SK-N-SH (cell line): ENCODE data around the gene SPOP. TPM values are rescaled to one million over a fixed set of nuclear protein-coding genes. Genes with fewer than 3 reads are reported as not detected.

Experiments used
- CTCF ChIA-PET: fragments of 300-600, 350-600 bp; formaldehyde crosslinking; extraction: SDS; loops from one replicate; lab custom pipeline; 2021; lab: Yijun Ruan, JAX
- POLR2A ChIA-PET: fragments of 350-600 bp; sonication (Branson Sonifier 250); formaldehyde crosslinking; extraction: SDS; loops from one replicate; lab custom pipeline; 2020; ENCODE audit warnings: antibody characterized with exemption, inconsistent platforms; lab: Yijun Ruan, JAX
- DNase-seq: peaks from one replicate; pipeline ENCODE4 v3.0.0; 2012
- H2AFZ ChIP-seq: fragments of 200-600 bp; sonication (generic); 2 replicates; pipeline ENCODE4 v1.8.1; 2016; ENCODE audit warnings: antibody characterized with exemption, mild to moderate bottlenecking, low read depth
- H3F3A ChIP-seq: fragments of 200-600 bp; sonication (generic); replicated peaks from 2 replicates; pipeline ENCODE3; 2016; ENCODE audit warnings: antibody characterized with exemption, mild to moderate bottlenecking; ENCODE audit not compliant: insufficient read depth
- H3K27ac ChIP-seq, 2 experiments: fragments of 200-500 bp in 1 of 2; fragments of 200-600 bp in 1 of 2; sonication (Bioruptor generic) in 1 of 2; sonication (generic), shearing (Covaris generic) in 1 of 2; 2 replicates each; pipeline versions ENCODE4 v1.5.1 to v1.6.1; 2014 to 2016; ENCODE audit warnings: low read depth in 2 of 2, inconsistent platforms in 1 of 2, low read length in 1 of 2, mild to moderate bottlenecking in 1 of 2, mixed read lengths in 1 of 2
- H3K27me3 ChIP-seq: fragments of 200-600 bp; sonication (generic), shearing (Covaris generic); 2 replicates; pipeline ENCODE4 v1.6.1; 2016; ENCODE audit warnings: mixed run types; ENCODE audit not compliant: insufficient read depth
- H3K36me3 ChIP-seq, 2 experiments: fragments of 200-500 bp in 1 of 2; fragments of 200-600 bp in 1 of 2; sonication (Bioruptor generic) in 1 of 2; sonication (generic) in 1 of 2; replicated peaks in 1 of 2; 2 replicates each; pipeline versions ENCODE3 to v1.5.1; 2014 to 2016; ENCODE audit warnings: low read length in 1 of 2, mild to moderate bottlenecking in 1 of 2; ENCODE audit not compliant: insufficient read depth in 2 of 2, control insufficient read depth in 1 of 2
- H3K4me1 ChIP-seq, 2 experiments: fragments of 200-500 bp in 1 of 2; fragments of 200-600 bp in 1 of 2; sonication (Bioruptor generic) in 1 of 2; sonication (generic), shearing (Covaris generic) in 1 of 2; 2 replicates each; pipeline versions ENCODE4 v1.5.1 to v1.6.1; 2014 to 2016; ENCODE audit warnings: low read depth in 1 of 2, low read length in 1 of 2, mixed run types in 1 of 2; ENCODE audit not compliant: insufficient read depth in 2 of 2, control insufficient read depth in 1 of 2
- H3K4me2 ChIP-seq: fragments of 200-600 bp; sonication (generic), shearing (Covaris generic); 2 replicates; pipeline ENCODE4 v1.6.1; 2017; ENCODE audit warnings: mixed run types
- H3K4me3 ChIP-seq, 2 experiments: fragments of 200-500 bp in 1 of 2; fragments of 200-600 bp in 1 of 2; sonication (Bioruptor generic) in 1 of 2; sonication (generic), shearing (Covaris generic) in 1 of 2; 2 replicates each; pipeline versions ENCODE4 v1.5.1 to v1.8.1; 2014 to 2016; ENCODE audit warnings: low read depth in 2 of 2, inconsistent platforms in 1 of 2, low read length in 1 of 2, mild to moderate bottlenecking in 1 of 2, mixed read lengths in 1 of 2, moderate library complexity in 1 of 2
- H3K79me2 ChIP-seq: fragments of 200-600 bp; sonication (generic); 2 replicates; pipeline ENCODE4 v1.8.1; 2017; ENCODE audit warnings: mild to moderate bottlenecking; ENCODE audit not compliant: insufficient read depth
- H3K9ac ChIP-seq: fragments of 200-600 bp; sonication (generic); 2 replicates; pipeline ENCODE4 v1.6.1; 2017; ENCODE audit warnings: mixed run types
- H3K9me2 ChIP-seq: fragments of 200-600 bp; sonication (generic); 2 replicates; pipeline ENCODE4 v1.6.1; 2017; ENCODE audit warnings: mixed run types
- H3K9me3 ChIP-seq: fragments of 200-600 bp; sonication (generic); 2 replicates; pipeline ENCODE4 v1.6.1; 2017; ENCODE audit warnings: mixed run types, mild to moderate bottlenecking, moderate library complexity
- H4K20me1 ChIP-seq: fragments of 200-600 bp; sonication (generic); 2 replicates; pipeline ENCODE4 v1.6.1; 2017; ENCODE audit warnings: mild to moderate bottlenecking, mixed run types; ENCODE audit not compliant: insufficient read depth
- CHD2 ChIP-seq: fragments of 150-350 bp; IDR thresholded peaks from 2 replicates; pipeline ENCODE4 v1.6.1; 2018; ENCODE audit warnings: low read length; ENCODE audit not compliant: partially characterized antibody
- EZH2phosphoT487 ChIP-seq: fragments of 200-600 bp; sonication (generic); IDR thresholded peaks from 2 replicates; pipeline ENCODE4 v1.6.1; 2017; ENCODE audit warnings: low read depth, mixed run types, mild to moderate bottlenecking, antibody characterized with exemption, moderate library complexity, borderline replicate concordance
- MEF2A ChIP-seq: IDR thresholded peaks from 2 replicates; pipeline ENCODE4 v1.4.0; 2012; ENCODE audit warnings: low read depth, borderline replicate concordance
- NRF1 ChIP-seq: IDR thresholded peaks from 2 replicates; pipeline ENCODE4 v1.6.1; 2012; ENCODE audit warnings: low read depth, mild to moderate bottlenecking, low read length
- RAD21 ChIP-seq: IDR thresholded peaks from 2 replicates; pipeline ENCODE4 v1.6.1; 2012; ENCODE audit warnings: mild to moderate bottlenecking, low read length
- RCOR1 ChIP-seq: fragments of 150-350 bp; IDR thresholded peaks from 2 replicates; pipeline ENCODE4 v1.6.1; 2017; ENCODE audit warnings: antibody characterized with exemption, low read length
- RXRA ChIP-seq: IDR thresholded peaks from 2 replicates; pipeline ENCODE4 v1.4.0; 2012; ENCODE audit warnings: low read depth, mild to moderate bottlenecking, borderline replicate concordance
- SMC3 ChIP-seq: IDR thresholded peaks from 2 replicates; pipeline ENCODE4 v1.6.1; 2012; ENCODE audit warnings: low read depth, low read length, improper control_type of control experiment
- WGBS: methylation state at CpG from one replicate; pipeline ENCODE4 v1.1.6; 2017; ENCODE audit warnings: low lambda C conversion rate; 5-methylcytosine and 5-hydroxymethylcytosine counted together
- polyA plus RNA-seq, 3 experiments: library from polyadenylated mRNA; depleted of rRNA; stranded (reverse); fragments of >200 nt; gene quantifications; 2 replicates each; pipeline ENCODE4 v1.2.3, GENCODE V29; 2012
- TF ChIP-seq, protein P1 (sequence below): fragments of 150-350 bp; IDR thresholded peaks from 2 replicates; pipeline ENCODE4 v1.6.1; 2017; ENCODE audit warnings: antibody characterized with exemption, low read length, low read depth, borderline replicate concordance

SPOP gene
- polyA plus RNA-seq, 1 of the 3 experiments (the other 2 are of a cell fraction): 54.0 TPM

GRCh38 chr17:49715717-49716279 is 37.9 kb upstream of the SPOP start:
- WGBS: 67% methylated on average over 9 of the region's 9 CpGs
- H3K27me3 ChIP-seq: no peaks in the 10 kb centered on the region
- H4K20me1 ChIP-seq: no peaks in the 10 kb centered on the region
- no peak overlapping the region for H3K9ac ChIP-seq
- no peak for DNase-seq
- H3K4me2 ChIP-seq: no peak overlapping the region
- no peaks in the 10 kb centered on the region for H3K4me1 ChIP-seq
- H3K36me3 ChIP-seq: peaks cover 4 to 32% of the 10 kb centered on the region in 2 experiments
- H3K9me3 ChIP-seq: no peaks in the 10 kb centered on the region
- H3K9me2 ChIP-seq: no peaks in the 10 kb centered on the region
- TF ChIP-seq CHD2: no peak
- no peak for TF ChIP-seq RXRA
- TF ChIP-seq, protein P1, sequence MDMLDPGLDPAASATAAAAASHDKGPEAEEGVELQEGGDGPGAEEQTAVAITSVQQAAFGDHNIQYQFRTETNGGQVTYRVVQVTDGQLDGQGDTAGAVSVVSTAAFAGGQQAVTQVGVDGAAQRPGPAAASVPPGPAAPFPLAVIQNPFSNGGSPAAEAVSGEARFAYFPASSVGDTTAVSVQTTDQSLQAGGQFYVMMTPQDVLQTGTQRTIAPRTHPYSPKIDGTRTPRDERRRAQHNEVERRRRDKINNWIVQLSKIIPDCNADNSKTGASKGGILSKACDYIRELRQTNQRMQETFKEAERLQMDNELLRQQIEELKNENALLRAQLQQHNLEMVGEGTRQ: no peak
- H3F3A ChIP-seq: no peaks in the 10 kb centered on the region
- no peak overlapping the region for H2AFZ ChIP-seq
- no peaks in the 10 kb centered on the region for H3K79me2 ChIP-seq
- no peak overlapping the region for H3K4me3 ChIP-seq
- ChIA-PET POLR2A (no interaction called here), CTCF (interaction anchor here (0.7 to 50.8 kb wide), 6 partner anchors 8 to 141 kb away, joined by 3 to 2107 read pairs (median 5); partner anchors contain the start of genes NXPH3 and SLC35B1)
- H3K27ac ChIP-seq: no peak overlapping the region

DNA sequence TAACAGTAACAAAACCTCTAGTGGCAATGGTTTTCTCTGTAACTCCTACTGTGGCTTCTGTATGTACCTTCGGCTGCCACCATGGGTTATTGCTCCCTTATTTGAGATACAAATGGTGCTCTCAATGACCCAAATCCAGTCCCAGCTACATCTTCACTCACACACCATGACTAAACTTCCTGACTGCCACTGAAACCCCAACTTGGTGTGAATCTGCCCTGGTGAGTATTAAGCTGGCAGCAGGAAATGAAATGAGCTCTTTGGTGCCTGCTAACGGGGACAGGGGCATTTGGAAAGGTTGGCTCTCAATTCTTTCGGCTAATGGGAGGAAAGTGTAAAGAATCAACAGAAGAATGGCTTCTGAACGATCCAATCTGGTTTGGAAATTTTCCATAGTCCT is 37.3 kb upstream of the SPOP start:
- no peaks in the 10 kb centered on the region for H3F3A ChIP-seq
- no peaks in the 10 kb centered on the region for H3K79me2 ChIP-seq
- ChIA-PET CTCF (interaction anchor here (0.7 to 50.8 kb wide), 5 partner anchors 18 to 282 kb away, joined by 3 to 2107 read pairs (median 5); partner anchors contain the start of gene NXPH3), POLR2A (interaction anchor here (0.6 kb wide), 1 partner anchor 12 kb away, joined by 3 read pairs; no protein-coding TSS in a partner anchor)
- peaks cover 4 to 33% of the 10 kb centered on the region in 2 experiments for H3K36me3 ChIP-seq
- DNase-seq: no peak
- no peak overlapping the region for H3K4me2 ChIP-seq
- H3K9ac ChIP-seq: no peak overlapping the region
- no peak overlapping the region for H3K27ac ChIP-seq
- no peaks in the 10 kb centered on the region for H3K9me3 ChIP-seq
- H2AFZ ChIP-seq: no peak overlapping the region
- H4K20me1 ChIP-seq: no peaks in the 10 kb centered on the region
- no peaks in the 10 kb centered on the region for H3K27me3 ChIP-seq
- WGBS: 63% methylated on average over 4 of the region's 4 CpGs
- H3K4me3 ChIP-seq: no peak overlapping the region
- no peaks in the 10 kb centered on the region for H3K9me2 ChIP-seq
- no peak for TF ChIP-seq RCOR1
- no peak for TF ChIP-seq RAD21
- TF ChIP-seq EZH2phosphoT487: no peak
- no peak for TF ChIP-seq SMC3
- TF ChIP-seq, protein P1: no peak
- TF ChIP-seq NRF1: no peak
- TF ChIP-seq MEF2A: no peak
- H3K4me1 ChIP-seq: no peaks in the 10 kb centered on the region
